T1000 (cell line): ENCODE results near the gene ZC3H15.

ENCODE experiments used
- DNase-seq: peaks from one replicate; lab custom pipeline; 2025; ENCODE audit warnings: mixed read lengths; lab: John Stamatoyannopoulos, UW

Gene ZC3H15

GRCh38 chr2:186543561-186544131, 57.6 kb downstream of the ZC3H15 start:
- no peak for DNase-seq

- DNase-seq: peak; percentile 25
These were observed 58.2 kb downstream of the ZC3H15 start for GRCh38 chr2:186544255-186544675.

GRCh38 chr2:186546846-186547245, 60.8 kb downstream of the ZC3H15 start:
- no peak for DNase-seq

GRCh38 chr2:186551323-186552050, 65.4 kb downstream of the ZC3H15 start:
- DNase-seq: no peak

GRCh38 chr2:186554429-186554828, 68.4 kb downstream of the ZC3H15 start:
- DNase-seq: no peak

DNA sequence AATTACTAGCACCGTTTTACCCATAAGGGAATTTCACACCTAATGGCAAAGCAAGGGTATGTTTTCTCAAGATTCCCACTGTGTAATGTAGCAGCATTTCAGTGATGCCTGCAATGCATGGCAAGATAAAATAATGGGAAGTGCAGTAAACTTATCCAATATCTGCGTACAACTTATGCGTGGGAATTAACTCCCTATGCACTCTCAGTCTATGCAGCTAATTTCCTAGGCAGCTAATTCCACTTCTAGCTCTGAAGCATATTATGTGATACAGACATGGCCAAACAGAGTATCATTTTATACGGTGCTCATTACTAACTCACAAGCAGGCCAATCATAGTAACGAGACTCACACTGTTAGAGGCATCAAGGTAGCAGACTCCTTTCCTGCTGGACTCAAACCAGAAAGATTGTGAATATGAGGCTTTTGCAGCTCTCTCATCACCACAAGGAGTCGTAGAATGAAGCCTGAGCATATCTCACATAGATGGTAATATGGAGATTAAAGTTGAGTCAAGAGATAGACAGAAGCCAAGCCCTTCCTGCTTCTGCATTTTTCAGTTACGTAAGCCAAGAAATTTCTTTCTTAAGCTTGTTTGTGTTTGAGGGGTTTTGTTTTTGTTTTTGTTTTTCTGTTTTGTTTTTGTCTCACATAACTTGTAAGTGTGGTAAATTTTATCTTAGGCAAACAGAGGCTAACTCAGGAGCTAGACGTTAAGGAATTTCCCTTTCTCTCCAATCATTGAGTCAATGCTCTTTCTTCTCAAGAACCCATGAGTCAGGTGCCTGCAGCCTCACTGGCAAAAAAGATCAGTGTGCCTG, 69.0 kb downstream of the ZC3H15 start:
- DNase-seq: no peak

GRCh38 chr2:186558512-186559276, 72.6 kb downstream of the ZC3H15 start:
- DNase-seq: no peak
